Kidney (tissue), 14 donors: ENCODE results near the gene MLH3. TPM values are rescaled to one million over a fixed set of nuclear protein-coding genes. Genes with fewer than 3 reads are reported as not detected.

Experiments used
- DNase-seq, 5 donors: peaks; one replicate each; pipeline ENCODE4 v3.0.0-alpha.2; 2013 to 2020
- FAIRE-seq: peaks from 2 replicates; lab custom pipeline; 2012; peaks lifted over from hg19 to GRCh38; lab: Jason Lieb, UNC
- H3K27ac ChIP-seq, 2 donors: one replicate each; pipeline ENCODE4 v1.7.0; 2013; ENCODE audit warnings: low read depth in 2 of 2, low read length in 2 of 2, inconsistent platforms in 1 of 2
- H3K27me3 ChIP-seq: one replicate; pipeline ENCODE4 v1.7.1; 2013; ENCODE audit warnings: low read length, inconsistent platforms; ENCODE audit not compliant: control insufficient read depth, insufficient read depth
- H3K36me3 ChIP-seq, 3 donors: one replicate each; pipeline versions ENCODE4 v1.7.0 to v1.7.1; 2013; ENCODE audit warnings: low read length in 3 of 3, control low read depth in 1 of 3, inconsistent platforms in 1 of 3; ENCODE audit not compliant: insufficient read depth in 3 of 3, control insufficient read depth in 2 of 3
- H3K4me1 ChIP-seq, 3 donors: one replicate each; pipeline versions ENCODE4 v1.7.0 to v1.7.1; 2013; ENCODE audit warnings: low read length in 3 of 3, inconsistent platforms in 1 of 3, low read depth in 1 of 3; ENCODE audit not compliant: control insufficient read depth in 2 of 3, insufficient read depth in 2 of 3
- H3K4me3 ChIP-seq, 3 donors: one replicate each; pipeline versions ENCODE4 v1.7.0 to v1.8.1; 2013; ENCODE audit warnings: low read length in 3 of 3, control low read depth in 1 of 3, inconsistent platforms in 1 of 3
- H3K9ac ChIP-seq, 3 donors: one replicate each; pipeline versions ENCODE4 v1.7.0 to v1.7.1; 2013; ENCODE audit warnings: low read length in 3 of 3, control low read depth in 1 of 3, inconsistent platforms in 1 of 3
- H3K9me3 ChIP-seq, 3 donors: one replicate each; pipeline versions ENCODE4 v1.7.0 to v1.7.1; 2013; ENCODE audit warnings: low read length in 3 of 3, control low read depth in 1 of 3, inconsistent platforms in 1 of 3; ENCODE audit not compliant: control insufficient read depth in 2 of 3, insufficient read depth in 1 of 3
- intact Hi-C: fragments of 100-400 bp; cut with DNase I; formaldehyde crosslinking; loops from one replicate; pipeline ENCODE4 v1.11.1; 2022
- polyA plus RNA-seq: library from polyadenylated mRNA; stranded (reverse); fragments of 350-450 nt; fragmentation: Illumina TruSeq; extraction: RNeasy Lipid Tissue Mini Kit (QIAGEN cat#74804); gene quantifications from one replicate; pipeline ENCODE4 v1.2.3, GENCODE V29; 2014; ENCODE audit warnings: low read depth, low replicate concordance; ENCODE audit not compliant: insufficient read depth
- total RNA-seq: library from RNA; stranded (reverse); fragmentation: NEBNext Ultra II Directional; extraction: Animal tissue kit (Norgen Biotek cat#: 25700); gene quantifications from one replicate; pipeline ENCODE4 v1.2.1, GENCODE V29; 2021
- TF ChIP-seq, protein P1 (sequence below): IDR thresholded peaks from 3 replicates; pipeline ENCODE4 v1.5.1; 2012; ENCODE audit warnings: mild to moderate bottlenecking, moderate library complexity, borderline replicate concordance; ENCODE audit not compliant: insufficient read depth; ENCODE audit errors: extremely low read depth
- donor health status: control.
- donor health status: control.
- donor health status: control.
- donor health status: control.
- donor health status: control.
- donor health status: DM: yes; HTN: yes; CAD: no.
- donor health status: Normal renal cell carcinoma (clear cell type).

Gene MLH3
- total and polyA plus RNA-seq, 2 donors from 2014 or later = 21.7 to 31.2 TPM

DNA sequence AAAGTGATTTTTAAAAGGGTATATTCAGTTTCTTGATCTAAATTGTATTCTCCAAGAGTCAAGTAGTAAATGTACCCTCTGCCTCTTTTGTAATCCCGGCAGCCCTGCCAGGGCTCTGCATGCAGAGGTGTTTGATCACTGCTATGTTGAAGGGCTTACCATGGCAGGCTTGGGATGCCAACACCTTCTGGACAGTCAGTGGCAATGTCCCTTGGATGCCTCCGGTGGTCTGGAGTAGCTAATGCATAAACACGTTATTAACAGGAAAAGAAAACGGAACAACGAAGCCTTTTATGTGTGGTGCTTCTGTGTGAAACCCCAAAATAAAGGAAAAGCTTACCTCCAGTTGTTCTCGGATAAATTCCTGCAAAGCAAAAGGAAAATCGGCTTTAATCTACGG is 28.6 kb downstream of the MLH3 start:
- Histone ChIP-seq H3K9ac (no peak overlapping the region), H3K27me3 (no peaks in the 10 kb centered on the region), H3K9me3 (no peaks in the 10 kb centered on the region), H3K4me3 (no peak overlapping the region), H3K4me1 (peaks cover 0 to 7% (median 2%) of the 10 kb centered on the region in 3 donors), H3K36me3 (peaks cover 3 to 39% (median 20%) of the 10 kb centered on the region in 3 donors), H3K27ac (no peak overlapping the region)
- DNase-seq (peak in 1 of 5 donors; percentile 18), FAIRE-seq (no peak)
- intact Hi-C loops = no loop called here
- TF ChIP-seq, protein P1, sequence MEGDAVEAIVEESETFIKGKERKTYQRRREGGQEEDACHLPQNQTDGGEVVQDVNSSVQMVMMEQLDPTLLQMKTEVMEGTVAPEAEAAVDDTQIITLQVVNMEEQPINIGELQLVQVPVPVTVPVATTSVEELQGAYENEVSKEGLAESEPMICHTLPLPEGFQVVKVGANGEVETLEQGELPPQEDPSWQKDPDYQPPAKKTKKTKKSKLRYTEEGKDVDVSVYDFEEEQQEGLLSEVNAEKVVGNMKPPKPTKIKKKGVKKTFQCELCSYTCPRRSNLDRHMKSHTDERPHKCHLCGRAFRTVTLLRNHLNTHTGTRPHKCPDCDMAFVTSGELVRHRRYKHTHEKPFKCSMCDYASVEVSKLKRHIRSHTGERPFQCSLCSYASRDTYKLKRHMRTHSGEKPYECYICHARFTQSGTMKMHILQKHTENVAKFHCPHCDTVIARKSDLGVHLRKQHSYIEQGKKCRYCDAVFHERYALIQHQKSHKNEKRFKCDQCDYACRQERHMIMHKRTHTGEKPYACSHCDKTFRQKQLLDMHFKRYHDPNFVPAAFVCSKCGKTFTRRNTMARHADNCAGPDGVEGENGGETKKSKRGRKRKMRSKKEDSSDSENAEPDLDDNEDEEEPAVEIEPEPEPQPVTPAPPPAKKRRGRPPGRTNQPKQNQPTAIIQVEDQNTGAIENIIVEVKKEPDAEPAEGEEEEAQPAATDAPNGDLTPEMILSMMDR = no peak

DNA sequence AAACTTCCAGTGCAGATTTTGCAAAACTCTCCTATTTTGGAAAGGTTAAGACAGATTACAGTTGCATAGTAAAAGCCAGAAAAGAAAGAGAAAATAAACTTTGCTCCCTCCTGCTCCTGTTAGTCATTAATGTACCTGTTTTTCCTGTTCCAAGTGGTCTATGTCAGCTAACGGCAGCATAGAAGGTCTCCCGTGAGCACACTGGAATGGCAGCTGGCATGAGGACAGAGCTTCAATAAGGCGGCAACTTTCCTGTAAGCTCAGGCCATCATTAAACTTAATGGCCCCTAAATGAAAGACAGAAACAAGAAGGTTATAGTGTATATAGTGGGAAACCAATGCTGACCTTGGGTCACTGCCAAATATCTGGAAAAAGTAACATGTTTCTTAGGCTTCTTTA is 32.6 kb downstream of the MLH3 start:
- no peaks in the 10 kb centered on the region for H3K27me3 ChIP-seq
- no peak overlapping the region for H3K9ac ChIP-seq
- peaks cover 0 to 7% (median 2%) of the 10 kb centered on the region in 3 donors for H3K4me1 ChIP-seq
- H3K9me3 ChIP-seq = no peaks in the 10 kb centered on the region
- peak; percentile 11 for FAIRE-seq
- TF ChIP-seq, protein P1 = no peak
- H3K4me3 ChIP-seq = peak overlapping the region in 2 of 3 donors; percentile 3 to 5
- intact Hi-C loops = no loop called here
- peak in 3 of 5 donors; percentile 49 to 82 (median 81) for DNase-seq
- H3K36me3 ChIP-seq = peaks cover 9 to 61% (median 20%) of the 10 kb centered on the region in 3 donors
- H3K27ac ChIP-seq = peak overlapping the region; percentile 9 to 68

DNA sequence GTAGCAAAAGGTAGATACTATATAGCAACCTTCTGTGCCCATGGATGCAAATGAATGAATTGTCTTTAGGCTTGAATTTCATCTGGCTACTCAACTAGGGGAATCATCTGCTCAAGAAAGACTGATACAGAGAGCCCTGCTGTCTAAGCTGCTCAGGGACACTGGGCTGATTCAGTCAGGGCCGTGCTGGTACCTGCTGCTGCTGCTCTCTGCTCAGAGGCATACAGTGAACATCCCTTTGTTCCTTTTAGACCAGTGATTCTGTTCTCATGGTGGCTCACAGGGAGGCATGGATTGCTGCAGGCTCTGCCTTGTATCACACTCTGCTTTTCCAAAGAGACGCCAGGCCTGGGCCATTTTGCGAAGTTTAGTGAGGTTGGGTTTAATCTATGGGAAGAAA is 34.5 kb downstream of the MLH3 start:
- TF ChIP-seq, protein P1 = no peak
- Histone ChIP-seq H3K27me3 (no peaks in the 10 kb centered on the region), H3K27ac (no peak overlapping the region), H3K36me3 (peaks cover 9 to 57% (median 21%) of the 10 kb centered on the region in 3 donors), H3K4me1 (peaks cover 0 to 7% (median 2%) of the 10 kb centered on the region in 3 donors), H3K9me3 (no peaks in the 10 kb centered on the region), H3K4me3 (no peak overlapping the region), H3K9ac (no peak overlapping the region)
- intact Hi-C loops = no loop called here
- no peak for FAIRE-seq
- DNase-seq = no peak

DNA sequence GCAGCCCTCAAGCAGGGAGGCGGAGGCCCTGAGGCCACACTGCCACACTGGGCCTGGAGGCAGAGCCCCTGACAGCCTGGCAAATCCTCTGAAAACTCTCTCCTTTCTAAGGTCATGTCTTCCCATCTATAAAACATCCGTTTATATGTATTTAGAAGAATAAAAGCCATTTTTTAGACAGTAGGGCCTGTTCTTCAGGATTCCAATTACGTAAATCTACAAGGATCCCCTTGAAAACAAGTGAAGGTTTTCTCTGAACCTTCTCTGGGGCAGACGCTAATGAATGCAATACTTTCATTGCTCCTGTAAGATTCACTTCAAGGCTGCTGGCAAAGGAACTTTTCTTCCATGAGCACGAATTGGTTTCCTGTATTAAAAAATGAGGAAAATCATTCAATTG is 35.8 kb downstream of the MLH3 start:
- Histone ChIP-seq H3K4me3 (no peak overlapping the region), H3K4me1 (peaks cover 0 to 7% (median 2%) of the 10 kb centered on the region in 3 donors), H3K27ac (no peak overlapping the region), H3K9me3 (no peaks in the 10 kb centered on the region), H3K27me3 (no peaks in the 10 kb centered on the region), H3K9ac (no peak overlapping the region), H3K36me3 (peaks cover 9 to 55% (median 21%) of the 10 kb centered on the region in 3 donors)
- TF ChIP-seq, protein P1 = no peak
- no peak for DNase-seq
- intact Hi-C loops = no loop called here
- no peak for FAIRE-seq
